Dedifferentiated amniotic fluid mesenchymal stem cell (primary cell): ENCODE data around the gene RUNX1.

Experiments used
- DNase-seq: peaks from one replicate; pipeline ENCODE4 v3.0.0-alpha.2; 2016; ENCODE audit errors: extremely low spot score

RUNX1 gene

DNA sequence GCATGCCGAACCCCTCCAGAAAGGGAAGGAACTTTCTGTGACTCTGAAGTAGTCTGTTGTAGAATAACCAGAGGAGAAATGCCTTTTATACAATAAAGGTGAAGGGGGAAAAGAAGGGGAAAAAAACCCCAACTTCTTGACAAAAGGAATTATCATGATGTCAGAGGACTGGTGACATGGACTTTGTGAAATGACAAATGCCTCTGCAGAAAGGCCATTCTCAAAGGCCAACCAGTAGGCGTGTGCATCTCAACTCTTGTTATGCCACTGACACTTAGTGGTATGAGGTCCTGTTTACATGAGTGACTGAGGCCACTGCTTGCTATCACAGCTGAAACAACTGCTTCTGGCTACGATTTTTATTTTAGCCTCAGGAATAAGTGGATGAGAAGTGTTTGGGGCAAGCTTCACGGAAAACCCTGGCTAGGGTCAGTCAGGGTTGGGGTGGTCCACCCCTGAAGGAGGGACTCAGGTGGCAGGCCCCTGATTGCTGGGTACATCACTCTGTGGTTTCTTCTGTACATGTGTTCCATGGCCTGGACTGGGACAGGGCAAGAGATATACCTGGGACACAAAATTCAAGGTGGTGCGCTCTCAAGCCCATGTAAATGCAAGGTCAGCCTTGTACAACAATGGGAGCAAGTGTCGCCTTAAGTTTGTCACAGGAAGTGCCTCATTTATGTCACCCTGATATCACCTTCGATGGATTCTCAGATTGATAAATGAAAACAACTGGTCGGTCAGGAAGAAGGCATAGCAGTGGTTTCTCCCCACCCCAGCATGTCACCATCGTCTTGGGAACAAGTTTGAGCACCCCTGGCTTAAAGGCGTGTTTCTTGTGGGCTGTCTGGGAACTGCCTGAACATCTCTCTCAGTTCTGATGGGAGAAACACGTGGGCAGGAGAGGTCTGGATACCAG, 12.4 kb downstream of the RUNX1 start:
- no peak for DNase-seq

DNA sequence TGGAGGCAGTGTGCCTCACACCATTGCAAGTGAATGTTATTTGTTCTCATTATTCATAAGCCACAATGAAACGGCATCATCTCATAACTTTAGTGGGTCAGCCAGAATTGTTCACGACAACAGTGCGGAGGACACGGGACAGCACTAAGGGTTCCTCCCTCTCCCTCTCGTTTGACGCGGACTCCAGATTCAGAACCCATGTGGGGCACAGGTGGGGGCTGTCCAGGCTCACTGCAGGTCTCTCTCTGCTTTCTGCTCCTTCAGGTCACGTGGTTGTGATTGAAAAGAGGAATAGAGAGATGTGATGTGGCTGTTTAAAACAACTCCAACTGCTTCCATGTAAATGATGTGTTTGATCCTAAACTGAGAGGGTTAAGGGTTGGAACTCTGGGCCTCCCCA, 13.5 kb downstream of the RUNX1 start:
- DNase-seq = no peak

DNA sequence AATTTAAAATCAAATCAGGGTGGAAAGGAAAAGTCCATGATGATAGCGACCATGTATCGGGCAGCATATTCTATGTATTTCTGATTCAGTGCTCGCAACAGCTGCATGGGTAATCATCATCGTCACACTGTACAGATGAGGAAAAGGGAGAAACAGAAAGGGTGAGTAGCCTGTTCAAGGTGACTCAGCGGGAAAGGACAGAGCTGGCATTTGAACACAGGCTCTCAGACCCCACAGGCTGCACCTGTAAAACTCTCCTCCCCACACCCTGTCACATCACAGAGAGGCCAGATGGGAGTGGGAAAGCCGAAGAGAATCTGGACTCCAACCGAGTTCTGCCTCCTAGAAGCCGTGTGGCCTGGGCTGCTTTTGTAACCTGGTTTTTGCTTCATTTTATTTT, 14.0 kb downstream of the RUNX1 start:
- DNase-seq = no peak

DNA sequence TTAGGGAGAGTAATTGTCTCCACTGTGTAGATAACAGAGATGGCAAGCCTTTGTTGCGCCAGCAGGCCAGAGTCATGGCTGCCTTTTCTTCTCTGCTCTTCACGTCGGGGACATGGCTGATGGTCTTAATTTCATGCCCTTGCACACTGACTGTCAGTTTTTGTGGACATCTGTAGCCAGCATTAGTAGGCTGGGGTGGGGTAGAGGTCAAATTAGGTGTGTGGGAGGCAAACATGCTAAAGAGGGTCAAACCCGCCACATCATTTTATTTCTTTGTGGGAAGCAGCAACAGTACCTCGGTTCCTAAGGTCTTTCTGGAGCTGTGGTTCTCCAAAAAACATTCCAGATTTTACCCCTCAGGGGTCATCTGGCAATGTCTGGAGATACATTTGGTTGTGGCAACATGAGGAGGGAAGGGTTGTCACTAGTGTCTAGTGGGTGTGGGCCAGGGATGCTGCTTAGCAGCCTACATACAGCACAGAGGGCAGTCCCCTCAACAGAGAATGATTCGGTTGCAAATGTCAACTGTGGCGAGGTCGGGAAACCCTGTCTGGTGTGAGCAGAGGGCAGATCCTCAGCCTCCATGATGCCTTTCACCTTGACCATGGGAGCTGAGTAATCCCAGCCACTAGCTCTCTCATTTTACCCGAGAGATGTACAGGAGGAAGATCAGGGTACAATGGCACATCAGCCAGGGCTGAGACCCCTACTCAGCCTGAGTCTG, 14.7 kb downstream of the RUNX1 start:
- DNase-seq = no peak

DNA sequence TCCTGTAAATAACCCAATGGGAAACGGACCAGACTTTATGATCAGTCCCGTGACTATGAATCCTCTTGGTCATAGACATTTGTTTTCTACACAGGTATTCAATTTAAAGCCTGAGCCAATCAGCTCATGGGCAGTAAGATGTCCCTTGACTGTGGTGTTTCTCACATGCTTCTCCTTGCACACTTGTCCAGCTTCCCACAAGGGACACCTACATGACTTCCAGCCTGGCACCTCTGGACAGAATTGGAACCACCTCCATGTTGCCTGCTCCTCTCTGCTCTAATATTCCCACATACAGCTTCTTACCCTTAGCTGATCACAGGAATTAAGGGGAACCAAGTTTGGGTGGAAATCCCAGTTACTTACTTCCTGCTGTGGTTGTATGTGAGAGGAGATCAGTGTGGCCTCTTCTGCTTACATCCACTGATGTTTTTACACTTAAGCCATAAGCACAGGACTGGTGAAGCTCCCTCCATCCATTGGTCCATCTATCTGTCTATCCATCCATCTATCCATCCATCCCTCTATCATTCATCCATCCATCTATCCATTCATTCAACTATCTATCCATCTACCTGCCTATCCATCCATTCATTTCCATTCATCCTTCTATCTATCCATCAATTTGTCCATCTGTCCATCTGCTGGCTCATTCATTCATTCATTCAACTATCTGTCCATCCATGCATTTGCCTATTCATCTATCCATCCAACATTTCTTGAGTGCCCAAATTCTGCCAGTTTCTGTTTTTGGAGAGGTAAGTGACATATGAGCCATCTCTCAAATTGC, 16.4 kb downstream of the RUNX1 start:
- no peak for DNase-seq

DNA sequence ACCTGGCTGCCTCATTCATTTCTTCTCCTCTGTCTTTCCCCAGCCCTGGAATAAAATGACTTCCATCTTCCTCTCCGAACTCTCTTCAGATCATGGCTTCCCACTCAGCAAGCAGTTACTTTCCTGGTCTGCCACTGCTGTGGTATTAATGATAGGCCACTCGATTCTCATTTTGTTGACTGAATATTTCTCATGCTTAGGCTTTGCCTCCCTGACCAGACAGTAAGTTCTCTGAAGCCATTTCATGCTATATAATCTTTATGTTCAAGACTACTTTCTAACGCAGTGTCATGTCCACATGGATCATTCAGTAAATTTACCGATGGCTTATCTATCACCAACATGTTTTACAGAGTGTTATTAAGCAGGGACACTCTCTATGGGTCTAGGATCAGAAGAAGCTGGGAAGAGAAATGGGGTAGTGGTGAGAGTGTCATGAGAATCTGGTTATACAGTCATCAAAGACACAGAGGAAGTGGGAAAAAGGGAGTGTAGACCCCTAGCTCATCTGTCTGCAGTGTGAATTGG, 20.6 kb downstream of the RUNX1 start:
- no peak for DNase-seq

DNA sequence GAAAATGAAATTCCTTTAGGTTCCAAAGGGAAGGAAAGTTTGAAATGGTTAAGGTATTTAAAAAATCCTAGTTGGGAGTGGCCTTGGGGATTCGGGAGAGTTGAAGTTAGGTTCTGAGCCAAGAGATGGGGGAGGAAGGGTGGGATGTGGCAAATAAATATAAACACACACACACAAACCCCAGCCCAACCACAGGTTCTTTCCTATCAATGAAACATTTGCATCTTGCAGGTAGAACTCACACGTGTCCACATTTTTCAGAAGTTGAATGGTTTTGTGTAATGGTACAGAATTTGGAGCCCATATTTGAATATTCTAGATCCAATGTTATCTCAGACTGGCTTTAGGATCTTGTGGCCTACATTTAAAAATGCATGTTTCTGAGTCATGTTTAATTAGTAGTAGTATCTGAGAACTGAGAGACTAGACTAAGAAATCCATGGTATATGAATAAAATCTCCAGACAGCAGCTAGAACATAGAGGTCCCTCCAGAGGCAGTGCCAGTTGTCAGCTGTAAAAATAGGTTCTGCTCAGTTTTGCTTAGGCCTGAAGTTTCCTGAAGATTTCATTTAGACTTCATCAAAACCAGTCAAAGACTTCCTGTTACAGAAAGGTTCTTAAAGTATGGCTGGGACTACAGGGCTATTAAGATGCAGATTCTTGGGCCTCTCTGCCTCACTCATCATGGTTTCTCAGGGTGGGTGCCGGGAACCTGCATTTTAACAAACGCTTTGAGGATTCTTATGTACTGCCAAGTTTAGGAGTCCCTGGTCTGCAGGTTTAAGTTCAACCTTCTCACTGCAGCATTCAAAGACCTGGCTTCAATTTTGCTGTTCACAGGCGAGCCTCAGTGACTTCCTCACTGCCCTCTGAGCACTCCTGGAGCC, 21.3 kb downstream of the RUNX1 start:
- no peak for DNase-seq

DNA sequence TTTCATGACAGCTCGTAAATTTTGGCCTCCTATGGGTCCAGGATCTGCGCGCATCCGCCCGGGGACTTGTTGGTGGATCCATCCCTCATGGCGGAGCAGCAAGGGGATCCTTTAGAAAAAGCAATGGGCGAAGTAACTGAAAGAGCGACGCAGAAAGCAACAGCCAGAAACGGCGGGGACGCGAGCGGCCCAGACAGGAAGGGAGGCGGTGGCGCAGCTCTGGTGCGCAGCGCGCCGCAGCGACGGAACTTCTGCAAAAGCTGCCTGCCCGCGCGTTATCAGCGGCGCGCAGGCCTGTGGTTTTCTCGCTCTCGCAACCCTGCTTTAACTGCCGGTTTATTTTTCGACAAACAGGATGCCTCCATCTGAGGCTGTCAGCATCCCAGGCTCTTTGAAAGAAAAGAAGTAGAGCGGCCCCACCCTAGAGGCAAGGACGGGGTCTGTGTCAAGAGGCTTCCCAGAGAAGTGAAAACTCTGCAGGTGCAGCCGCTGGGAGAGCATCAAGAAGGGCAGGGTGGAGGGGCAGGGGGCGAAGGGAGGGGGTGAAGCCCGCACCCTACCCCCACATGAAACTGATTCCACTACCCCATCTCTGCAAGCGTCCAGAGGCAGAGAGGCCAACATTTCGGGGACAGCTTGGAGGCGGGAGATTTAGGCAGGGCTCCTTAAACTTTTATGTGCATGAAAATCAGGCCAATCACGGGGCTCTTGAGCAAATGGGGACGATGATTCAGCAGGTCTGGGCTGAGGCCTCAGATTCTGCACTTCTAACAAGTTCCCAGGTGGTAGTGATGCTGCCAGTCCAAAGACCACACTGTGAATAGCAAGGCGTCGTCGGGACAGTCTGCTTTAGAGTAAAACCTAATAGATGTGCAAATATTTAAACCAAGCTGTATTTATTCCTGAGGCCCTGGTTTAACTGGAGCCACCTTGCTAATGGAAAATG, 22.2 kb downstream of the RUNX1 start:
- DNase-seq = no peak

DNA sequence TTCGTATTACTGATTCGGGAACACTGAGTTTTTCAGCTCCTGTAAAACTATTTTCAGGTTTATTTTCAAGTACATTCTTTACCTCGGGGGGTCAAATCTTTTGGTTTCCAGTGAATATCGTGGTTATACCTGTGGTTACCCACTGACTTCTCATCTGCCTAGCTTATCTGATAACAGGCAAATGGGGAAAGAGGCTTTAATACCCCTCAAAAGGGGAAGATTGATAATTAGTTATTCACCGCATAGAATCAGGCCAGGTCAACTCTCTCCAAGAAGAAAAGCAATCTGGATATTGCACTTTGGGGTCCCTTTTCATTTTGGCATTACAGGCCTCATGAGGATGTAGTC, 23.0 kb downstream of the RUNX1 start:
- no peak for DNase-seq

DNA sequence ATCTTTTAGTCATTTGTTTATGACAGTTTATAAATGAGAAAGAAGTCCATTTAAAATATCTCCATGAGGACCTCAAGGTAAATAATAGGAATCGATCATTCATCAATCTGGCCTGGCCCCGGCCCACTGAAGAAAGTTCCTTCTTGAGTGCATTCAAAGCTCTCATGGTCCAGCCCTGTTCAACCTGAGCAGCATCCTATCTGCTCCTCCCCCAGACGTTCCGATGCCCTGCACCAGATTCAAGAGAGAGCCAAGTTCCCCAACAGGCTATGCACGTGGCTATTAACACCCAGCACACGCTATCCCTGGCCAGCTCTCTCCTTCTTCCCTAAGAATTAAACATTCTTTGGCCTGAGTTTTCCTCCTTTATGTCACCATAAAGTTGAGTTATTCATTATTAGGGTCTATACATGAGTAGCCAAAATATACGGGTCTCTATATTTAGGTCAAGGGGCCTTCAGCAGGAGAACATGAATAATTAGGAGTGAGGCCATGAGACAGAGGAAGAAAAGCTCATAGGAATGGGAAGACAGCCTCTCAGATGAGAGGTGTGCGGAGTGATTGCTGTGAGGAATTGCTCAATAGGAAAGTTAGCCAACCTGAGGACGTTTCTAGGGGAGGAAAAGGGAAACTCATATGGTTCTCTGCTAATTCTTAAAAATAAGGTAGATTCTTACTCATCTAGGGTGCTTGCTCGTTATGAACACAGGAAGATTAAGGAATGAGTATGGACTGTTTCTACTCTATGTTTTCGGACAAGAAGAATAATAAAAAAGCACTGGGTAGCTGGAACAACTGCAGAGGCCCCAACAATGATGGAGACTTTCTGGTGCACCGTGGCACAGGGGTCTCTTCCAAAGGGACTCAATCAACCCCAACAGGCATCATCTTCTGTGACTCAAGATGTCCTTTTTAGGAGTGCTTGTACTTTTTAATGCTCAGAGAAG, 23.6 kb downstream of the RUNX1 start:
- DNase-seq = no peak

DNA sequence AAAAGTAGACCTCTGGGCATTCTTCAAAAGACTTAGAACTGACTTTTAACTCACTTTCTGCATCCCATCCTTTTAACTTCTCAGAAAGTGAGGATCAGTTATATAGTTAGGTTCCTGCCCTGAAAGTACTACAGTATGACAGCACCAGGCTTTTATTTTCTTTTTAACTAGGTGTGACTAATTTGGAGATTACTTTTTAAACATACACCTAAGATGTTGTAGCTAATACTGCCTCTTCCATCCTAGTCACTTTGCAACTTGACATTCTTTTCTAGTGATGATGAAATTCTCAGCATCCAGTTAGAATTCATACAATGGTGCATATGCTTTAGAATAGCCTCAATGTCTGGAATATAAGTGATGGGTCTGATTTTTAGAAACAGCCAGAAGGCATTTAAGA, 24.6 kb downstream of the RUNX1 start:
- DNase-seq = no peak

DNA sequence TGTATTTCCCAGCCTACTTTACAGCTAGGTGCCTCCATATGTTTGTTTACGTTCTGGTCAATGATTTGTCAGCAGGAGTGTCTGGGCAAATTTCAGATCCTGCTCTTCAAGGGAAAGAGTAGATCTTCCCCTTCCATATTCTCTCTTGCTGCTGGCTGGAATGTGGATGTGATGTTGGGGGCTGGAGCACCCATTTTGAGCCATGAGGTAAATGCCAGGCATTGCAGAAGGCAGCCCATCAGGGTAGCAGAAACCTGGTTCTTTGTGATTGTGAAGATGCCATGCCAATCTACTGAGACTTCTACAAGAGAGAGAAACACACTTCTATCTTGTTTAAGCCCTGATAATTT, 25.1 kb downstream of the RUNX1 start:
- no peak for DNase-seq

DNA sequence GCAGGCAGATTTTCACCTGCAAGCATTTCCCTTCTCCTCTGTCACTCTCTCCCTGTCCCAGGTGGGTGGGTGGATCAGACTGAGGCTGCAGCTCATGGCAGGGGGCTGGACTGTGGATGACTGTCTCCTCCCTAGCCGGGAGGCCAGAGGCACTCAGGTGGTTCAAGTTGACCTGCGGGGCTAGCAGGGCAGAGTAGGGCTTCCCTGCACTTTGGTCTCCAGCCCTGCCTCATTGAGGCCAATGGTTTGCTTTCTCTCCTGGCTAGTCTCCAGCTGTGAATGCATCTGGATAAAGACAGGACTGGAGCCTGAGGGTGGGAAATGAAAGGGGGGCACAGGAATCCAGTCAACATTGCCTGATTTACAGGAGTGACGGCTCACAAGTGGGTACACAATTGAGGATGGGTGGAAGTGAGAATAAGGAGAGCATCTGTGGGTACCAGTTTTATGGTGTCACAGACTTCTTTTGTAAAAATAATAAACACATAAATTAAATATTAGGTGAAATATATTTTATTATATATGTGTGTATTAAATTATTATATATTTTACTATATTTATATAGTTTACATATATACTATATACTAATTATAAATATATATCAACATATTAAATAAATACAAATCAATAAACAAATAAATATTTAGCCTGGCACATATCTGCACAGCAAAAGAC, 25.6 kb downstream of the RUNX1 start:
- no peak for DNase-seq

DNA sequence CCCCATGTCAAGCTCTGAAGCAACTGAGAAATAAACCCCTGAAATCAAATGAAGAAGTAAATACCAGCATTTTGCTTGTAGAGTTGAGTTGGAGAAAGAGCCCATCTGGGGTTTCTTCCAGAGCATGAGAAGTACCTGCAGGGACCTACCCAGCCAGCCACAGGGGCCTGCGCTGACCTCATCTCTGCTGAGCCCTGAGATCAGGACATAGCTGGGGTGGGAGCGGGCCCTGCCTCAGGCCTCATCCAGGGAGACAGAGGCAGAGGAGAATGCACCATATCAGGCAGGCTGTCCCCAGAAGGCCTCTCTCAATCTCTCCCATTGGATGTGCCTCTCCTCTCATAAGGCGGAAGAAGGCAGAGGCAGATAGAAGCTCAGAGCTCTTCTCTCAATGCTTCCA, 27.6 kb downstream of the RUNX1 start:
- DNase-seq = no peak

DNA sequence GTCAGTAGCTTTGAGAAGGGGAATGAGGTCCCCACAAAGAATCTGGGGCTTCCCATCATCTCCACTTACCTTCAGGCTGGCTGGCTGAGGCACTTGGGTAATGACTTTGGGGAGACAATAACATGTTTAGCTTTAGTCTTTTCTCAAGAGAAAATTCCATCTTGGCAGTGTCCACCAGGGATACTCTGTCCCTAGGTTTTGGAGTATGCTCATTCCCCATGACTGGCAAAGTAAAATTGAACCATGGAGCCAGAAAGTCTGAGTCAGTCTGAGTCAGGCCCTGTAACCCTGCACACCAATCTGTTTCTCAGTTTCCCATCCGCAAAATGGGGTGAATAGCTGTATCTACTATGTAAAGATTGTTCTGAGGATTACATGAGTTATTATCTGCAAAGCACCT, 28.2 kb downstream of the RUNX1 start:
- DNase-seq = no peak

DNA sequence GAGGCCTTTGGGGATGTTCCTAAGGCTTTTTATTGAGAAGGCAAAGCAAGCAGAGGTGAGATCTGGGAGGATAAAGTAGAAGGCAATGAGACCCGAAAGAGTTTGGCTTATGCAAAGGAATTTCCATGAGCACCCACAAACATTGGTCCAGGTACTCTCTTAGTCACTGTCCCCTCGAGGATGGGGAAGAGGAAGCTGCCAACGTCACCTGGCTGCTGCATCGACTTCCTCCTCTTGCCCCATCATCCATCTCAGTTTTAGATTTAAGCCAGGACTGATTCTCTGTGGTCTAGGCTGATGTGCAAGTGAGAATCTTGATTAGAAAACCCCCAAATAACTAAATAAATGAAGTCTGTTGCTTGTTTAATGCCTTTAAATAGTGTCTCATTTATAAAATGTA, 28.7 kb downstream of the RUNX1 start:
- DNase-seq = no peak

DNA sequence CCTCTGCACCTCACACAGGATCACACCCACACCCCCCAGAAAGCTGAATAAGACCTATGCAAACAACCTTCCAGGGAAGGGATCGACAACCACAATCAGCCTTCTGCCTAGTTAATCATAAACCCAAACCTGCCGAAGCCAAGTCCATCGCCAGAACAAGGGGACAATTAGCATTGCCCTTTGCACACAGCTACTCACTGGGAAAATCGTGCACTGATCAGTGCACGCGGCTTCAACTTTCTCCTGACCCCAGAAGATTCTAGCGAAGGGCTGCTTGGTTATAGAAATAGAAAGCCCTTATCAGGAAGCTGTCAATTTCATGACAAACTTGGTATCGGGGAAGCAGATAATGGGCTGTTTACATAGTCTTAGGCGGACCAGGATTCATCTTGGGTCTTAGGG, 29.5 kb downstream of the RUNX1 start:
- no peak for DNase-seq

DNA sequence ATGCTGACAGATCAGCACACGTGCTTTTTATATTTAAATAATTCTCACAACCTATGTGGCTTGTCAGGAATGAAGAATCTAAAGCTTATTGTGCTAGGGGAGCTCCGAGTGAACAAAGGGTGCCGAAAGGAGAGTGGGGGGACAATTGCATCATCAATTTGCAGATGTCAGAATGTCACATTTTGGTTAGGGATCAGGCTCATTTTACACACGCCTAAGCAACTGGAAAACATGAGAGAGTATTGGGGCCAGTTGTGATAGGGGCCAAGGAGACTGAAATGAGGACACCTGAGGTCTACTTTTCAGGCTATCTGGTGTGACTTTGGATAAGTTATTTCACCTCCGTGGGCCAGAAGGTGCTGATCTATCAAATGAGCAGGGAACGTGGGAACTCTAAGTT, 31.8 kb downstream of the RUNX1 start:
- DNase-seq = no peak
